Kidney (tissue), 14 donors: ENCODE results near the gene ZMYM4. TPM values are rescaled to one million over a fixed set of nuclear protein-coding genes. Genes with fewer than 3 reads are reported as not detected.

Source experiments
- DNase-seq, 5 donors: peaks; one replicate each; pipeline ENCODE4 v3.0.0-alpha.2; 2013 to 2020
- FAIRE-seq: peaks from 2 replicates; lab custom pipeline; 2012; peaks lifted over from hg19 to GRCh38; lab: Jason Lieb, UNC
- H3K27ac ChIP-seq, 2 donors: one replicate each; pipeline ENCODE4 v1.7.0; 2013; ENCODE audit warnings: low read depth in 2 of 2, low read length in 2 of 2, inconsistent platforms in 1 of 2
- H3K27me3 ChIP-seq: one replicate; pipeline ENCODE4 v1.7.1; 2013; ENCODE audit warnings: low read length, inconsistent platforms; ENCODE audit not compliant: control insufficient read depth, insufficient read depth
- H3K36me3 ChIP-seq, 3 donors: one replicate each; pipeline versions ENCODE4 v1.7.0 to v1.7.1; 2013; ENCODE audit warnings: low read length in 3 of 3, control low read depth in 1 of 3, inconsistent platforms in 1 of 3; ENCODE audit not compliant: insufficient read depth in 3 of 3, control insufficient read depth in 2 of 3
- H3K4me1 ChIP-seq, 3 donors: one replicate each; pipeline versions ENCODE4 v1.7.0 to v1.7.1; 2013; ENCODE audit warnings: low read length in 3 of 3, inconsistent platforms in 1 of 3, low read depth in 1 of 3; ENCODE audit not compliant: control insufficient read depth in 2 of 3, insufficient read depth in 2 of 3
- H3K4me3 ChIP-seq, 3 donors: one replicate each; pipeline versions ENCODE4 v1.7.0 to v1.8.1; 2013; ENCODE audit warnings: low read length in 3 of 3, control low read depth in 1 of 3, inconsistent platforms in 1 of 3
- H3K9ac ChIP-seq, 3 donors: one replicate each; pipeline versions ENCODE4 v1.7.0 to v1.7.1; 2013; ENCODE audit warnings: low read length in 3 of 3, control low read depth in 1 of 3, inconsistent platforms in 1 of 3
- H3K9me3 ChIP-seq, 3 donors: one replicate each; pipeline versions ENCODE4 v1.7.0 to v1.7.1; 2013; ENCODE audit warnings: low read length in 3 of 3, control low read depth in 1 of 3, inconsistent platforms in 1 of 3; ENCODE audit not compliant: control insufficient read depth in 2 of 3, insufficient read depth in 1 of 3
- intact Hi-C: fragments of 100-400 bp; cut with DNase I; formaldehyde crosslinking; loops from one replicate; pipeline ENCODE4 v1.11.1; 2022
- polyA plus RNA-seq: library from polyadenylated mRNA; stranded (reverse); fragments of 350-450 nt; fragmentation: Illumina TruSeq; extraction: RNeasy Lipid Tissue Mini Kit (QIAGEN cat#74804); gene quantifications from one replicate; pipeline ENCODE4 v1.2.3, GENCODE V29; 2014; ENCODE audit warnings: low read depth, low replicate concordance; ENCODE audit not compliant: insufficient read depth
- total RNA-seq: library from RNA; stranded (reverse); fragmentation: NEBNext Ultra II Directional; extraction: Animal tissue kit (Norgen Biotek cat#: 25700); gene quantifications from one replicate; pipeline ENCODE4 v1.2.1, GENCODE V29; 2021
- TF ChIP-seq, protein P1 (sequence below): IDR thresholded peaks from 3 replicates; pipeline ENCODE4 v1.5.1; 2012; ENCODE audit warnings: mild to moderate bottlenecking, moderate library complexity, borderline replicate concordance; ENCODE audit not compliant: insufficient read depth; ENCODE audit errors: extremely low read depth
- donor health status: control.
- donor health status: control.
- donor health status: control.
- donor health status: control.
- donor health status: control.
- donor health status: DM: yes; HTN: yes; CAD: no.
- donor health status: Normal renal cell carcinoma (clear cell type).

Gene ZMYM4
- total and polyA plus RNA-seq, 2 donors from 2014 or later = 11.2 to 64.4 TPM

DNA sequence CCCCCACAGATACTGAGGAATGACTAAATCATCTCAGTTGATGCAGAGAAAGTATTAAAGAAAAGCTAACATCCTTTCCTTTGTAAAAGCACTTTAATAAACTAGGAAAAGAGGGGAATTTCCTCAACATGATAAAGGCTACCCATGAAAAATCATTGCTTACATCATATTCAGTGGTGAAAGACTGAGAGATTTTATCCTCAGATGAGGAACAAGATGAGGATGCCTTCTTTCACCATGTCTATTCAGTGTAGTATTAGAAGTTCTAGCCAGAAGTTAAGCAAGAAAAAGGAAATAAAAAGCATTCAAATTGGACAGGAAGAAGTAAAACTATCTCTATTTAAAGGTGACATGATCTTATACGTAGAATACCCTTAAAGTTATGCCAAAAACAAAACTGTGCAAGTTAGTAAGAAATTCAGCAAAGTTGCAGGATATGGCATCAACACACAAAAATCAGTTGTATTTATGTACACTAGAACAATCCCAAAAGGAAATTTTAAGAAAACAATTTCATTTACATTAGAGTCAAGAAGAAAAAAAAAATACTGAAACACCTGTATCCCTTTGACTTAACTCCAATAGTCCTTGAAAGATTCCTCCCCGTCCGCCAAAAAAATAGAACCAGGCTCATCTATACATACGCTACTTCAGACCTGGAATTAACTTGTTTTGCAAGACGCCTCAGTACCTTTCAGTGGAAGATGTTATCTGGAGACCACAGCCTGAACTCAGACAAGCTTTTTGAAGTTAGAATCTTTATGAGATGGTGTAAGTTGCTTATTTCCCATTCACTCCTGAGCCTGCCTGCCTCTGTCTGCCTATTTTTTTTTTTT, 17.5 kb downstream of the ZMYM4 start:
- no peak overlapping the region for H3K4me3 ChIP-seq
- TF ChIP-seq, protein P1, sequence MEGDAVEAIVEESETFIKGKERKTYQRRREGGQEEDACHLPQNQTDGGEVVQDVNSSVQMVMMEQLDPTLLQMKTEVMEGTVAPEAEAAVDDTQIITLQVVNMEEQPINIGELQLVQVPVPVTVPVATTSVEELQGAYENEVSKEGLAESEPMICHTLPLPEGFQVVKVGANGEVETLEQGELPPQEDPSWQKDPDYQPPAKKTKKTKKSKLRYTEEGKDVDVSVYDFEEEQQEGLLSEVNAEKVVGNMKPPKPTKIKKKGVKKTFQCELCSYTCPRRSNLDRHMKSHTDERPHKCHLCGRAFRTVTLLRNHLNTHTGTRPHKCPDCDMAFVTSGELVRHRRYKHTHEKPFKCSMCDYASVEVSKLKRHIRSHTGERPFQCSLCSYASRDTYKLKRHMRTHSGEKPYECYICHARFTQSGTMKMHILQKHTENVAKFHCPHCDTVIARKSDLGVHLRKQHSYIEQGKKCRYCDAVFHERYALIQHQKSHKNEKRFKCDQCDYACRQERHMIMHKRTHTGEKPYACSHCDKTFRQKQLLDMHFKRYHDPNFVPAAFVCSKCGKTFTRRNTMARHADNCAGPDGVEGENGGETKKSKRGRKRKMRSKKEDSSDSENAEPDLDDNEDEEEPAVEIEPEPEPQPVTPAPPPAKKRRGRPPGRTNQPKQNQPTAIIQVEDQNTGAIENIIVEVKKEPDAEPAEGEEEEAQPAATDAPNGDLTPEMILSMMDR = no peak
- no peaks in the 10 kb centered on the region for H3K27me3 ChIP-seq
- H3K36me3 ChIP-seq = peaks cover 0 to 2% (median 0%) of the 10 kb centered on the region in 3 donors
- intact Hi-C loops = no loop called here
- no peak overlapping the region for H3K27ac ChIP-seq
- H3K9ac ChIP-seq = no peak overlapping the region
- no peaks in the 10 kb centered on the region for H3K4me1 ChIP-seq
- H3K9me3 ChIP-seq = no peaks in the 10 kb centered on the region
- FAIRE-seq (no peak), DNase-seq (no peak)

DNA sequence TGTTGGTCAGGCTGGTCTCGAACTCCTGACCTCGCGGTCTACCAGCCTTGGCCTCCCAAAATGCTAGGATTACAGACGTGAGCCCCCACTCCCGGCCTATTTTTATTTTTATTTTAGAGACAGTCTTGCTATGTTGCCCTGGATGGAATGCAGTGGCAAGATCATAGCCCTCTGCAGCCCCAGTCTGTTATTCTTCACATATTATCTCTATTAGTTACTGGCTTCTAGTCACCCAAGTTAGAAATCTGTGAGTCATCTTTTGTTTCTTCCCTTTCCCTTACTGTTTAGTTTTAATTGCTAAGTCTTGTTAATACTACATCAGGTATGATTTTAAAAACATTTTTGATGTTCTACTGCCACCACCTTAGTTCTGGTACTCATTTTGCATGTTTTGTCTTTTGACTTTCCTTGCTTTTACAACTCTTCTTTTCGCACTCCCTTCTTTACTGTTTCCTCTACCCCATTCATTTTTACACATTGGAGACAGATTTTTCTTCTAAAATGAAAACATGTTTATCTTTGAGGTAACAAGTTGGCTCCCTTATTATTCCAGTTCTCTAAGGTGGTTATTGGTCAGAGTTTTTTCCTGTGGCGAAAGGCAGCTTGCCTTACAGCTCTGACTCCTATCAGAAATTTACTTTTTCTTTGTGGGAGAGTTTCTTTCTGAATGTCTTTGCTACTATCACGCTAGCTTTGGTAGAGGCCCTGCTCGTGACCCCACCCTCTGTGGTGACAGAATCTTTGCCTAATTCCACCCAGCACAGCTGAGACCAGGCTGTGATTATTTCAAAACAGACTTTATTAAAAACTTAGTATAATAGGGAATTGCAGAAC, 19.5 kb downstream of the ZMYM4 start:
- intact Hi-C loops = no loop called here
- H3K9ac ChIP-seq = no peak overlapping the region
- no peak for FAIRE-seq

DNA sequence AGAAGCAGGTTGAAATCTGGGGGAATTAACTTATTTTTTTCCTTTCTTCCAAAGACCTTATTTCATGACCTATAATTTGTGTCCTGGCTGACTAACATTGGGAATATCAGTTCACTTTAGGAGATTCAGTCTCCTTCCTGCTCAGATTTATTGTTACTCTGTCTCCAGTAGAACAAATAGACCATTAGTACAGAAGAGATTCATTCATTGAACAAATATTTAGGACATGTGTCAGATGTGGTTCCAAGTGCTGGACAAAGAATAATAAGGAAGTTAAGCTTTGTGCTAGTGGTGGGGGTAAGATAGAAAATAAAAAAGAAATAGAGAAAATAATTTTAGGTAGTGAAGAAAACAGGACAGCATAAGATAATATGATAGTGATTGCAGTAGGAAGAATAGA, 20.3 kb downstream of the ZMYM4 start:
- Histone ChIP-seq H3K27me3 (no peaks in the 10 kb centered on the region), H3K4me1 (no peaks in the 10 kb centered on the region), H3K4me3 (no peak overlapping the region), H3K27ac (no peak overlapping the region), H3K9ac (no peak overlapping the region), H3K9me3 (no peaks in the 10 kb centered on the region), H3K36me3 (peaks cover 0 to 2% (median 0%) of the 10 kb centered on the region in 3 donors)
- intact Hi-C loops = no loop called here
- FAIRE-seq (no peak), DNase-seq (no peak)
- TF ChIP-seq, protein P1 = no peak

More for the DNA sequence above, 19.5 kb downstream of the ZMYM4 start:
- H3K9me3 ChIP-seq = no peaks in the 10 kb centered on the region
- H3K27ac ChIP-seq = no peak overlapping the region
- no peaks in the 10 kb centered on the region for H3K27me3 ChIP-seq
- no peak overlapping the region for H3K4me3 ChIP-seq
- DNase-seq = no peak
- H3K36me3 ChIP-seq = no peaks in the 10 kb centered on the region
- TF ChIP-seq, protein P1 = no peak
- H3K4me1 ChIP-seq = no peaks in the 10 kb centered on the region
